Skeletal muscle satellite cell (primary cell): ENCODE results near the gene UBTF.
A peak's percentile ranks its signal among the peaks of the same experiment; 100 is the strongest.

Source experiments
- H3K27me3 ChIP-seq: 2 replicates; pipeline ENCODE4 v1.7.0; 2013; ENCODE audit warnings: low read length; ENCODE audit not compliant: control insufficient read depth, insufficient read depth
- H3K36me3 ChIP-seq: 2 replicates; pipeline ENCODE4 v1.7.0; 2013; ENCODE audit warnings: mild to moderate bottlenecking, control low read depth, low read length; ENCODE audit not compliant: insufficient read depth
- H3K4me1 ChIP-seq: 2 replicates; pipeline ENCODE4 v1.7.0; 2013; ENCODE audit warnings: low read length; ENCODE audit not compliant: control insufficient read depth, insufficient read depth
- H3K4me2 ChIP-seq: 2 replicates; pipeline ENCODE4 v1.7.0; 2013; ENCODE audit warnings: mild to moderate bottlenecking, low read length
- H3K4me3 ChIP-seq: 2 replicates; pipeline ENCODE4 v1.7.0; 2013; ENCODE audit warnings: low read length
- H3K9ac ChIP-seq: 2 replicates; pipeline ENCODE4 v1.7.0; 2013; ENCODE audit warnings: mild to moderate bottlenecking, low read depth, low read length, moderate library complexity
- H3K9me3 ChIP-seq: replicated peaks from 2 replicates; pipeline ENCODE4 v1.7.0; 2013; ENCODE audit warnings: mild to moderate bottlenecking, control low read depth, low read length

The UBTF gene

DNA sequence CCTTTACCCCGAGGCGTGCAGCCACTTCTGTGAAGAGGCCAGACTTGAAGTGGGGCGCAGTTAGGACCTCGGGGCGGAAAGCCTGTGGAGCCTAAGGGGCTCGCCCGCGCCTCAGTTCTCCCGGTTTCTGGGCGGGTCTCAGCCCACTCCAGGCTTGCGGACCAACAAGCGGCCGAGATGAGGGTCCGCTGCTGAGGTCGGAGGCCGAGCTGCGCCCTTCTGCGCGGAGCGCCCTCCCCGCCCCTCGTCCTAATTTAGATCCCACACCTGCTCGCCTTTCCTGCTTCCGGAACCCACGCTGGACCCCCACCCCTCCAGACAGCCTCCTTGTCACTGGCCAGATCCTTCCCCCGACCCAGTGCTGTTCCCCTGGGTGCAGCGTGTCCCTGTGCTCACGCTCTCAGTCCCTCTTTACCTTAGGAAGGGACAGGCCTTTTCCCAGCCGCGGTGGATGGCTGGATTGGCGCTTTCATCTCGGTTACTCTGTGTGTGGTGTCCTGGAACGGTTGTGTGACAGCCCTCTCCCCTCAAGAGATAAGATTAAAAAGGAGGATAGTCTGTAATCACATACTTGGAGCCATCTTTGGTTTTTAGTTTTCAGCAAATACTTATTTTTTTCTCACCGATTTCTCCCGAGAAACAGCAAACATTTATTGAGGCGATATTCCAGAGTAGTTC lies 18.9 kb downstream of the UBTF start:
- Histone ChIP-seq H3K9ac (peak overlapping the region; percentile 95), H3K36me3 (peaks cover 16% of the 10 kb centered on the region), H3K4me1 (peaks cover 51% of the 10 kb centered on the region), H3K4me3 (peak overlapping the region; percentile 87), H3K9me3 (no peaks in the 10 kb centered on the region), H3K4me2 (peak overlapping the region; percentile 100), H3K27me3 (no peaks in the 10 kb centered on the region)

GRCh38 chr17:44199553-44200477 lies 19.7 kb downstream of the UBTF start, which contains the start of gene ATXN7L3:
ATXN7L3 (minus strand) TSS chr17:44199884; CDS start chr17:44198070, 1,814 bp downstream.
- Histone ChIP-seq H3K4me3 (peak within 1 kb of the TSS; percentile 87), H3K9me3 (no peaks in the 10 kb centered on the region), H3K4me1 (peaks cover 49% of the 10 kb centered on the region), H3K36me3 (peaks cover 24% of the 10 kb centered on the region), H3K4me2 (peak within 1 kb of the TSS; percentile 100), H3K9ac (peak within 1 kb of the TSS; percentile 95), H3K27me3 (no peaks in the 10 kb centered on the region)

DNA sequence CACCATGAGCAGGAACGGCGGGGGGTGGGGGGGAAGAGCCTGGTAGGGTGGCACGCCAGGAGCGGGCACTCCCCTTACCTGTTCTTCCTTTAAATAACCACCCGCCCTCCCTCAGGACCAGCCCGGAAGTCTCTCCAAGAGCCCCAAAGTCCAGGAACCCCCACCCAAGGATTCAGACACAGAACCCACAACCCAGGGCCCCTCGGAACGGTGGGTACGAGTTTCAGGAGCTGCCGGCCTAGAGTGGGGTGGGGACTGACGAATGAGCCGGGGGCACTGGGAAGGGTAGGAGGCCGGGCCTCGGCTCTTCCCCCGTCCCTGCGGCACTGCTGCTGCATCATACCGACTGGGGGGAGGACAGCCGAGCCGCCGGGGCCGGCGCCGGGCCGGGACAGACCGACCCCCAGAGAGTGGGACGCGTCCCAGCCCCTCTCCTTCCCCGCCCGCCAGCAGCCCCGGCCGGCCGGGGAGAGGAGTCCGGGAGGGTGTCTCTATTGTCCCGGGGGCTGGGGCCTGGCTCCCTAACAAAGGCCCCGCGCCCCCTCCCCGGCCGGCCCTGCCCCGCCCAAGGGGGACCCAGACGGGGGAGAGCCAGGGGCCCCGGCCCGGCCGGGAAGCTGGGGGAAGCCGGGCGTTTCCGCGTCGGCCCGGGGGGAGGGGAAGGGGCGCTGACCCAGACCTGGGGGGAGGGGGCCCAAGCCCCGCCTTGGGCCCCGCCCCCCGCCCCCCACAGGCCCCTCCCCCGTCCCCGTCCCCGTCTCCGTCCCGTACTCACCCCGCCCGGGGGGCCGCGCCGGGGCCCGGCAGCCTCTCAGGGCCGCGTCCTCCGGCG lies 20.5 kb downstream of the UBTF start:
- Histone ChIP-seq H3K27me3 (no peaks in the 10 kb centered on the region), H3K36me3 (peaks cover 32% of the 10 kb centered on the region), H3K9ac (peak overlapping the region; percentile 91), H3K4me1 (peaks cover 40% of the 10 kb centered on the region), H3K9me3 (no peaks in the 10 kb centered on the region), H3K4me3 (peak overlapping the region; percentile 85), H3K4me2 (peak overlapping the region; percentile 97)

DNA sequence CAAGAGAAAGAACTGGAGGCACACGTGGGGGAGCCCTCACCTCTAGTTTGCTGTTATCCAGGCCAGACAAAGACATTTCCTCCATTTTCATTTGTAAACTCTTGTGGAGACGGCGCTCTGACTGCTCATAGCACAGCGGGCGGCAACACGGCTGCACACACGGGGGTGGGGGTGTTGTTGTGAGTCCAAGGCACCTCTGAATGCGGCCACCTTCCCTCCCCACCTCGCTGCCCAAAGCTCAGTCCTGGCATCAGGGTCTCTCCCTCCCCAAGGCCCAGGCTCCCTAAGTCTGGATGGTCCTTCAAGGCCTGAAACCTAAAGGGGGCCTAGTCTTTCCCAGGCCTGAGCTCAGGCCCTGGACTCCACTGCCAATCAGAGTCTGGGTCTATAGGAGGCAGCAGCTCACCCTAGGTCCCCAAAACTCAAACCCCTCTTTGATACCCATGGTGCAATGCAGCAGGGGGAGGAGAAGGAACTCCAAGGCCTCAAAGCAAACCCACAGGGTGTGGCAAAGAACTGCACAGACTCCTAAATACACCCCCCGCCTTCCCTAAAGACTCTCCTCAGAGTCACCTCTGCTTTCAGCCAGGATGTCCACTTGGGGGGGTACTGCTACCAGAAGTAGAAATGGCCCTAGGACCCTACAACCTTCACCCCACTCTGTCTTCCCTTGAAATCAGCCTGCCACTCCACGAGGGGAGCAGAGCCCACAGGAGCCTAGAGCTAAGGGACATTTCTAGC lies 21.3 kb downstream of the UBTF start:
- peak overlapping the region; percentile 91 for H3K9ac ChIP-seq
- no peaks in the 10 kb centered on the region for H3K9me3 ChIP-seq
- H3K4me2 ChIP-seq, result peak overlapping the region; percentile 97
- peaks cover 34% of the 10 kb centered on the region for H3K4me1 ChIP-seq
- H3K36me3 ChIP-seq, result peaks cover 39% of the 10 kb centered on the region
- no peaks in the 10 kb centered on the region for H3K27me3 ChIP-seq
- H3K4me3 ChIP-seq, result peak overlapping the region; percentile 85

- H3K4me2 ChIP-seq, result peak overlapping the region; percentile 97
- H3K9me3 ChIP-seq, result no peaks in the 10 kb centered on the region
- no peak overlapping the region for H3K4me3 ChIP-seq
- peaks cover 26% of the 10 kb centered on the region for H3K4me1 ChIP-seq
- H3K36me3 ChIP-seq, result peaks cover 48% of the 10 kb centered on the region
- H3K9ac ChIP-seq, result peak overlapping the region; percentile 91
- H3K27me3 ChIP-seq, result no peaks in the 10 kb centered on the region
Measured at GRCh38 chr17:44197107-44197506, 22.4 kb downstream of the UBTF start.

DNA sequence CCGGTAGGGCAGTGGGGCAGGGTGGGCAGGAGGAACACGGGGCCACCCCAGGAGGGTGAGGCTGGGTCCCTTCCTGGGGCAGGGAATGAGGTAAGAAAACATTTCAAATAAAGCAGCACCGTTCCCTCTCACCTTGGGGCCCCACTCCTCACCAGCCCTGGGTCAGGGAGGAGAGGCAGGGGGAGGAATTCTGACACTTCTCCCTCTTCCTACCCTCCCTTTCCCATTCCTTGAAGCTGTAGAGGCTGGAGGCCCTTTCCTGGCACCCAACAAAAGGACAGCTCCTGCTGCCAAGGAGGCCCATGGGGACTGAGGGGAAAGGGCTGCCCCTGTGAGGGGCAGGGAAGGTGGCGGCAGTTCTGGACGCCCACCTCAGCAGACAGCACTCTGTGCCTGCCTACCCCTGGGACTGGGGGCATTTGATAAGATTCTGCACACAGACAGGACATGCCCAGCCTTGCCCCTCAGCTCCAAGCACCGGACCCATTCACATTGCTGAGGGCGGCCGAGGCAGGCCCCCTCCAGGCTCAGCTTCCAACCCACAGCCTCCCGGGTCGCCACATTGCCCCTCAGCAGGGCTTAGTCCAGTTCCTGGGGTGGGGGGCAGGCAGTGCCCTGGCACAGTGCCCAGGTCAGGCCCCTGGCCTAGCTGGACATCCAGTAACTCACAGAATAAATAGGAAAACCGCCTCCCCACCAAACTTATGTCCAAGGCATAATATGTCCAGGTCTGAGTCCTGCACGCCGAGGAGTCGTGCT lies 26.0 kb downstream of the UBTF start:
- Histone ChIP-seq H3K27me3 (no peaks in the 10 kb centered on the region), H3K4me1 (peaks cover 19% of the 10 kb centered on the region), H3K4me3 (no peak overlapping the region), H3K36me3 (peaks cover 72% of the 10 kb centered on the region), H3K9me3 (no peaks in the 10 kb centered on the region), H3K9ac (no peak overlapping the region), H3K4me2 (no peak overlapping the region)

- Histone ChIP-seq H3K9ac (no peak overlapping the region), H3K27me3 (no peaks in the 10 kb centered on the region), H3K36me3 (peaks cover 71% of the 10 kb centered on the region), H3K9me3 (no peaks in the 10 kb centered on the region), H3K4me3 (no peak overlapping the region), H3K4me2 (no peak overlapping the region), H3K4me1 (peaks cover 19% of the 10 kb centered on the region)
Measured at GRCh38 chr17:44192750-44193149, 26.7 kb downstream of the UBTF start.

- peaks cover 64% of the 10 kb centered on the region for H3K36me3 ChIP-seq
- H3K9ac ChIP-seq, result no peak overlapping the region
- H3K4me1 ChIP-seq, result peaks cover 12% of the 10 kb centered on the region
- H3K9me3 ChIP-seq, result no peaks in the 10 kb centered on the region
- H3K4me2 ChIP-seq, result no peak overlapping the region
- no peaks in the 10 kb centered on the region for H3K27me3 ChIP-seq
- H3K4me3 ChIP-seq, result no peak overlapping the region
Measured at GRCh38 chr17:44191941-44192496, 27.5 kb downstream of the UBTF start.

GRCh38 chr17:44191369-44191768 lies 28.1 kb downstream of the UBTF start:
- Histone ChIP-seq H3K9ac (no peak overlapping the region), H3K9me3 (no peaks in the 10 kb centered on the region), H3K27me3 (no peaks in the 10 kb centered on the region), H3K4me3 (no peak overlapping the region), H3K4me1 (peaks cover 8% of the 10 kb centered on the region), H3K36me3 (peaks cover 59% of the 10 kb centered on the region), H3K4me2 (no peak overlapping the region)

GRCh38 chr17:44190481-44190880 lies 29.0 kb downstream of the UBTF start:
- Histone ChIP-seq H3K4me1 (peaks cover 9% of the 10 kb centered on the region), H3K36me3 (peaks cover 55% of the 10 kb centered on the region), H3K9ac (no peak overlapping the region), H3K27me3 (no peaks in the 10 kb centered on the region), H3K4me2 (no peak overlapping the region), H3K9me3 (no peaks in the 10 kb centered on the region), H3K4me3 (no peak overlapping the region)
